Measurements from ENCODE around the gene APOO.

- TF ChIP-seq CTCF (conservative IDR thresholded peaks at IDR 0.05) (no peak), ZFX (IDR thresholded peaks at IDR 0.05) (no peak)
Observed at GRCh38 chrX:23854122-23854521, 53.6 kb downstream of the APOO start.
